Vagina (tissue), 2 donors: ENCODE measurements around the gene BAHD1. TPM values are rescaled to one million over a fixed set of nuclear protein-coding genes. Genes with fewer than 3 reads are reported as not detected.
A peak's percentile ranks its signal among the peaks of the same experiment; 100 is the strongest.

Source experiments
- DNase-seq, 2 donors: peaks; one replicate each; pipeline ENCODE4 v3.0.0-alpha.2; 2017; ENCODE audit errors: extremely low spot score in 2 of 2
- H3K27ac ChIP-seq: fragments of 200-600 bp; sonication (generic); one replicate; pipeline ENCODE4 v1.5.1; 2019
- H3K27me3 ChIP-seq: fragments of 200-600 bp; sonication (generic); one replicate; pipeline ENCODE4 v1.5.1; 2019
- H3K36me3 ChIP-seq, 2 donors: fragments of 200-600 bp; sonication (generic); one replicate each; pipeline ENCODE4 v1.5.1; 2017 to 2019
- H3K4me1 ChIP-seq: fragments of 200-600 bp; sonication (generic); one replicate; pipeline ENCODE4 v1.5.1; 2019
- H3K4me3 ChIP-seq, 2 donors: fragments of 200-600 bp; sonication (generic); 1 replicate in 1 of 2; 2 replicates in 1 of 2; pipeline ENCODE4 v1.5.1; 2016 to 2019
- H3K9me3 ChIP-seq: fragments of 200-600 bp; sonication (generic); one replicate; pipeline ENCODE4 v1.5.1; 2019
- POLR2A ChIP-seq, 2 donors: fragments of 450-650 bp; IDR thresholded peaks; one replicate each; pipeline ENCODE4 v1.6.1; 2017; ENCODE audit warnings: antibody characterized with exemption in 2 of 2, mild to moderate bottlenecking in 2 of 2, moderate library complexity in 2 of 2
- POLR2AphosphoS5 ChIP-seq, 2 donors: sonication (generic); formaldehyde crosslinking; IDR thresholded peaks; one replicate each; pipeline ENCODE4 v1.9.0; 2017; ENCODE audit warnings: antibody characterized with exemption in 2 of 2, mild to moderate bottlenecking in 2 of 2, low read depth in 1 of 2; ENCODE audit not compliant: insufficient read depth in 1 of 2
- intact Hi-C: fragments of 100-400 bp; cut with DNase I; formaldehyde crosslinking; loops from one replicate; pipeline ENCODE4 v1.15.1; 2023
- total RNA-seq: library from RNA; depleted of rRNA; stranded (reverse); fragments of >200 nt; gene quantifications from one replicate; pipeline ENCODE4 v1.2.3, GENCODE V29; 2016
- TF ChIP-seq, protein P1 (sequence below), 3 experiments: fragments of 450-650 bp in 2 of 3; fragments of 200-600 bp in 1 of 3; sonication (generic) in 1 of 3; IDR thresholded peaks; one replicate each; pipeline ENCODE4 v1.5.1; 2017 to 2019; ENCODE audit warnings: antibody characterized with exemption in 3 of 3, mild to moderate bottlenecking in 2 of 3, moderate library complexity in 2 of 3

BAHD1 gene
- total RNA-seq, 1 donor from 2014 or later = 9.6 TPM

DNA sequence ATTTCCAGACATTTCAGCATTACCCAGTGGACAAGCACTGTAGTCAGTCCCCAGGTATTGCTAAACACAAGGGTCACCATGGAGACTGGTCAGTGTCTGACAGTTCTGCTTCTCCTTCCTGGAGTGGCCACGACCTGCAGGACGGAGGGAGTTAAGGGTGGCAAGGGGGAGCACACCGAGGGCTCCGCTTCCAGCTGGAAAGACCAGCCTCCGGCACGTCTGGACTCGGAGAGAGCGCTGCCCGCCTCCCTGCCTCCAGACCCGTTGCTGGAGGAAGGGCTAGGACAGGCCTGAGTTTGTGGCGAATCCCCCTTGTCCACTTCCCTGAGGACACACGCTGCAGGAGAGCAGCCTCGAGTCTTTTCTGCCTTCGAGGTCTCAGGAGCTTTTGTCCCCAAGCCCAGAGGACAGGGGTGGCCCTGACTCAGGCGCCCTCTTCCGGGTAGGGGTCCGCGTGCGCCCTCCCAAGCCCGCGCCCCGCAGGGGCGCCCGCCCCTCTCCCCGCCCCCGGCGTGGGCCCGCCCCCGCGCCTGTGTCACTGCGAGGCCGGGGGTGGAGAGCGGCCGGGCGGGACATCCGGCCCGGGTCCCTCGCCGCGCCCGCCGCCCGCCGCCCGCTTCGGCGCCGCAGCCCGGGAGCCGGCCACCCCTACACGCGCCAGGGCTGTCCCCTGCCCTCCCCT is 29.8 kb downstream of the BAHD1 start, which contains the start of gene CHST14:
Gene CHST14, plus strand, starts transcription at position 562 of the 682 bp plus-strand sequence. CDS start 230 bp downstream, outside the sequence.
- peak in 1 of 2 donors; percentile 63 for TF ChIP-seq POLR2AphosphoS5 (IDR thresholded peaks at IDR 0.05; ENCODE audit: insufficient read depth in 1 of 2, low read depth in 1 of 2)
- TF ChIP-seq, protein P1, sequence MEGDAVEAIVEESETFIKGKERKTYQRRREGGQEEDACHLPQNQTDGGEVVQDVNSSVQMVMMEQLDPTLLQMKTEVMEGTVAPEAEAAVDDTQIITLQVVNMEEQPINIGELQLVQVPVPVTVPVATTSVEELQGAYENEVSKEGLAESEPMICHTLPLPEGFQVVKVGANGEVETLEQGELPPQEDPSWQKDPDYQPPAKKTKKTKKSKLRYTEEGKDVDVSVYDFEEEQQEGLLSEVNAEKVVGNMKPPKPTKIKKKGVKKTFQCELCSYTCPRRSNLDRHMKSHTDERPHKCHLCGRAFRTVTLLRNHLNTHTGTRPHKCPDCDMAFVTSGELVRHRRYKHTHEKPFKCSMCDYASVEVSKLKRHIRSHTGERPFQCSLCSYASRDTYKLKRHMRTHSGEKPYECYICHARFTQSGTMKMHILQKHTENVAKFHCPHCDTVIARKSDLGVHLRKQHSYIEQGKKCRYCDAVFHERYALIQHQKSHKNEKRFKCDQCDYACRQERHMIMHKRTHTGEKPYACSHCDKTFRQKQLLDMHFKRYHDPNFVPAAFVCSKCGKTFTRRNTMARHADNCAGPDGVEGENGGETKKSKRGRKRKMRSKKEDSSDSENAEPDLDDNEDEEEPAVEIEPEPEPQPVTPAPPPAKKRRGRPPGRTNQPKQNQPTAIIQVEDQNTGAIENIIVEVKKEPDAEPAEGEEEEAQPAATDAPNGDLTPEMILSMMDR (IDR thresholded peaks at IDR 0.05) = no peak
- TF ChIP-seq POLR2A (IDR thresholded peaks at IDR 0.05) = peak in 1 of 2 donors; percentile 13
- peaks cover 0 to 4% of the 10 kb centered on the region in 2 donors for H3K36me3 ChIP-seq
- peak within 1 kb of the TSS; percentile 70 to 88 for H3K4me3 ChIP-seq
- intact Hi-C loops = no loop called here
- no peaks in the 10 kb centered on the region for H3K9me3 ChIP-seq
- H3K27ac ChIP-seq = peak within 1 kb of the TSS; percentile 89
- peaks cover 34% of the 10 kb centered on the region for H3K4me1 ChIP-seq
- no peak for DNase-seq
- H3K27me3 ChIP-seq = no peaks in the 10 kb centered on the region

DNA sequence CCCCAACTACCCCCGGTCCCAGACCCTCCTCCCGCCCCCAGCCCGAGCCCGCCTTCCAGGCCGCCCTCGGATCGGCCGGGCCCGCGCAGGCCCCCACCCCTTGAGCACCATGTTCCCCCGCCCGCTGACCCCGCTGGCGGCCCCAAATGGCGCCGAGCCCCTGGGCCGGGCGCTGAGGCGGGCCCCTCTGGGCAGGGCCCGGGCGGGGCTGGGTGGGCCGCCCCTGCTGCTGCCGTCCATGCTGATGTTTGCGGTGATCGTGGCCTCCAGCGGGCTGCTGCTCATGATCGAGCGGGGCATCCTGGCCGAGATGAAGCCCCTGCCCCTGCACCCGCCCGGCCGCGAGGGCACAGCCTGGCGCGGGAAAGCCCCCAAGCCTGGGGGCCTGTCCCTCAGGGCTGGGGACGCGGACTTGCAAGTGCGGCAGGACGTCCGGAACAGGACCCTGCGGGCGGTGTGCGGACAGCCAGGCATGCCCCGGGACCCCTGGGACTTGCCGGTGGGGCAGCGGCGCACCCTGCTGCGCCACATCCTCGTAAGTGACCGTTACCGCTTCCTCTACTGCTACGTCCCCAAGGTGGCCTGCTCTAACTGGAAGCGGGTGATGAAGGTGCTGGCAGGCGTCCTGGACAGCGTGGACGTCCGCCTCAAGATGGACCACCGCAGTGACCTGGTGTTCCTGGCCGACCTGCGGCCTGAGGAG is 30.5 kb downstream of the BAHD1 start:
- no peak for DNase-seq
- no peaks in the 10 kb centered on the region for H3K9me3 ChIP-seq
- H3K27me3 ChIP-seq = no peaks in the 10 kb centered on the region
- peak overlapping the region; percentile 89 for H3K27ac ChIP-seq
- no peaks in the 10 kb centered on the region for H3K36me3 ChIP-seq
- H3K4me1 ChIP-seq = peaks cover 31% of the 10 kb centered on the region
- TF ChIP-seq, protein P1 (IDR thresholded peaks at IDR 0.05) = no peak
- TF ChIP-seq POLR2AphosphoS5 (IDR thresholded peaks at IDR 0.05; ENCODE audit: insufficient read depth in 1 of 2, low read depth in 1 of 2) = peak in 1 of 2 donors; percentile 55
- peak overlapping the region; percentile 70 to 88 for H3K4me3 ChIP-seq
- intact Hi-C loops = no loop called here

GRCh38 chr15:40471808-40472150 is 31.0 kb downstream of the BAHD1 start:
- H3K4me1 ChIP-seq = peaks cover 27% of the 10 kb centered on the region
- H3K9me3 ChIP-seq = no peaks in the 10 kb centered on the region
- peak overlapping the region; percentile 89 for H3K27ac ChIP-seq
- peak overlapping the region; percentile 70 to 88 for H3K4me3 ChIP-seq
- H3K27me3 ChIP-seq = no peaks in the 10 kb centered on the region
- TF ChIP-seq, protein P1 (IDR thresholded peaks at IDR 0.05) = no peak
- peak in 1 of 2 donors; percentile 9 for TF ChIP-seq POLR2AphosphoS5 (IDR thresholded peaks at IDR 0.05; ENCODE audit: insufficient read depth in 1 of 2, low read depth in 1 of 2)
- H3K36me3 ChIP-seq = no peaks in the 10 kb centered on the region
- intact Hi-C loops = no loop called here
- no peak for DNase-seq

DNA sequence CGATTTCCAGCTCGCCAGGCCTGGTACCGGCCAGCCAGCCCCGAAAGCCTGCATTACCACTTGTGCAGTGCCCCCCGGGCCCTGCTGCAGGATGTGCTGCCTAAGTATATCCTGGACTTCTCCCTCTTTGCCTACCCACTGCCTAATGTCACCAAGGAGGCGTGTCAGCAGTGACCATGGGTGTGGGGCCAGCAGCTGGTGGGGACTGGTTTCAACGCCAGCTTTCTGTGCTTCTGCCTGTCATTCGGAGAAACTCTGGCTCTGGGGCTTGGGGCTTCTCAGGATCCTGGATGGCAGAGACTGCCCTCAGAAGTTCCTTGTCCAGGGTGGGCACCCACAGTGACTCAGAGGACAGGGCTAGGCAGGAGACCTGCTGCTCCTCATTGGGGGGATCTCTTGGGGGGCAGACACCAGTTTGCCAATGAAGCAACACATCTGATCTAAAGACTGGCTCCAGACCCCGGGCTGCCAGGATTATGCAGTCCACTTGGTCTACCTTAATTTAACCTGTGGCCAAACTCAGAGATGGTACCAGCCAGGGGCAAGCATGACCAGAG is 31.5 kb downstream of the BAHD1 start:
- Histone ChIP-seq H3K36me3 (no peaks in the 10 kb centered on the region), H3K4me3 (peak overlapping the region; percentile 70 to 88), H3K9me3 (no peaks in the 10 kb centered on the region), H3K27ac (peak overlapping the region; percentile 89), H3K4me1 (peaks cover 27% of the 10 kb centered on the region), H3K27me3 (no peaks in the 10 kb centered on the region)
- no peak for DNase-seq
- TF ChIP-seq POLR2AphosphoS5 (IDR thresholded peaks at IDR 0.05; ENCODE audit: insufficient read depth in 1 of 2, low read depth in 1 of 2) = no peak
- no peak for TF ChIP-seq POLR2A (IDR thresholded peaks at IDR 0.05)
- TF ChIP-seq, protein P1 (IDR thresholded peaks at IDR 0.05) = no peak
- intact Hi-C loops = no loop called here
